Osteocyte (in vitro differentiated cells): ENCODE results near the gene CHSY3. TPM values are rescaled to one million over a fixed set of nuclear protein-coding genes. Genes with fewer than 3 reads are reported as not detected.

Experiments
- DNase-seq: peaks from one replicate; pipeline ENCODE4 v3.0.0; 2021; ENCODE audit warnings: mixed read lengths; ENCODE audit not compliant: unreplicated experiment; ENCODE audit errors: extremely low spot score
- H3K27ac Mint-ChIP-seq: one replicate; pipeline ENCODE4 v1.8.0; 2021; ENCODE audit warnings: mild to moderate bottlenecking, mixed read lengths; ENCODE audit not compliant: unreplicated experiment
- H3K27me3 Mint-ChIP-seq: one replicate; pipeline ENCODE4 v1.8.0; 2021; ENCODE audit warnings: mixed read lengths; ENCODE audit not compliant: unreplicated experiment
- H3K36me3 Mint-ChIP-seq: one replicate; pipeline ENCODE4 v1.8.0; 2021; ENCODE audit warnings: mixed read lengths; ENCODE audit not compliant: unreplicated experiment
- H3K4me1 Mint-ChIP-seq: one replicate; pipeline ENCODE4 v1.8.0; 2021; ENCODE audit warnings: mixed read lengths; ENCODE audit not compliant: unreplicated experiment
- H3K4me3 Mint-ChIP-seq: one replicate; pipeline ENCODE4 v1.8.0; 2021; ENCODE audit warnings: mild to moderate bottlenecking, moderate library complexity, mixed read lengths; ENCODE audit not compliant: unreplicated experiment
- H3K9me3 Mint-ChIP-seq: one replicate; pipeline ENCODE4 v1.8.0; 2021; ENCODE audit warnings: mixed read lengths; ENCODE audit not compliant: unreplicated experiment
- CTCF ChIP-seq: fragments of 200-600 bp; sonication (generic); IDR thresholded peaks from 2 replicates; pipeline ENCODE4 v1.5.0; 2021; ENCODE audit warnings: antibody characterized with exemption, mild to moderate bottlenecking, moderate library complexity
- total RNA-seq: library from RNA; stranded (reverse); gene quantifications from 2 replicates; pipeline ENCODE4 v1.2.1, GENCODE V29; 2021

CHSY3 gene
- total RNA-seq, 1 donor from 2014 or later = 19.7 TPM

GRCh38 chr5:130099008-130099407 is 194.7 kb downstream of the CHSY3 start:
- H3K27ac Mint-ChIP-seq = no peak overlapping the region

GRCh38 chr5:130102375-130102774 is 198.1 kb downstream of the CHSY3 start:
- H3K27ac Mint-ChIP-seq = no peak overlapping the region
- H3K4me1 Mint-ChIP-seq = peaks cover 32% of the 10 kb centered on the region
- no peaks in the 10 kb centered on the region for H3K27me3 Mint-ChIP-seq
- no peak overlapping the region for H3K4me3 Mint-ChIP-seq
- no peak for DNase-seq
- H3K9me3 Mint-ChIP-seq = no peaks in the 10 kb centered on the region
- no peak for TF ChIP-seq CTCF
- H3K36me3 Mint-ChIP-seq = no peaks in the 10 kb centered on the region

More at GRCh38 chr5:130099008-130099407, 194.7 kb downstream of the CHSY3 start:
- Mint-ChIP-seq H3K36me3 (no peaks in the 10 kb centered on the region), H3K4me1 (peaks cover 20% of the 10 kb centered on the region), H3K4me3 (no peak overlapping the region), H3K9me3 (no peaks in the 10 kb centered on the region), H3K27me3 (no peaks in the 10 kb centered on the region)
- no peak for DNase-seq
- no peak for TF ChIP-seq CTCF

GRCh38 chr5:130102960-130103359 is 198.7 kb downstream of the CHSY3 start:
- no peak for DNase-seq
- H3K27ac Mint-ChIP-seq = no peak overlapping the region
- H3K36me3 Mint-ChIP-seq = no peaks in the 10 kb centered on the region
- H3K4me1 Mint-ChIP-seq = peaks cover 32% of the 10 kb centered on the region
- H3K9me3 Mint-ChIP-seq = no peaks in the 10 kb centered on the region
- H3K4me3 Mint-ChIP-seq = no peak overlapping the region
- H3K27me3 Mint-ChIP-seq = no peaks in the 10 kb centered on the region
- TF ChIP-seq CTCF = no peak

GRCh38 chr5:130104895-130105688 is 200.8 kb downstream of the CHSY3 start:
- Mint-ChIP-seq H3K4me3 (no peak overlapping the region), H3K36me3 (no peaks in the 10 kb centered on the region), H3K27me3 (no peaks in the 10 kb centered on the region), H3K27ac (no peak overlapping the region), H3K4me1 (peaks cover 29% of the 10 kb centered on the region), H3K9me3 (no peaks in the 10 kb centered on the region)
- DNase-seq = no peak
- no peak for TF ChIP-seq CTCF

GRCh38 chr5:130106480-130106879 is 202.2 kb downstream of the CHSY3 start:
- Mint-ChIP-seq H3K4me1 (peaks cover 39% of the 10 kb centered on the region), H3K36me3 (no peaks in the 10 kb centered on the region), H3K4me3 (no peak overlapping the region), H3K9me3 (no peaks in the 10 kb centered on the region), H3K27me3 (no peaks in the 10 kb centered on the region), H3K27ac (no peak overlapping the region)
- DNase-seq = no peak
- no peak for TF ChIP-seq CTCF
